Measurements from ENCODE around the gene PRPH.
"Not testable (repeated sequence)": the region's sequence is repeated elsewhere in the genome, so short reads cannot be mapped to it uniquely, and the experiment has no call there.

The PRPH gene

DNA sequence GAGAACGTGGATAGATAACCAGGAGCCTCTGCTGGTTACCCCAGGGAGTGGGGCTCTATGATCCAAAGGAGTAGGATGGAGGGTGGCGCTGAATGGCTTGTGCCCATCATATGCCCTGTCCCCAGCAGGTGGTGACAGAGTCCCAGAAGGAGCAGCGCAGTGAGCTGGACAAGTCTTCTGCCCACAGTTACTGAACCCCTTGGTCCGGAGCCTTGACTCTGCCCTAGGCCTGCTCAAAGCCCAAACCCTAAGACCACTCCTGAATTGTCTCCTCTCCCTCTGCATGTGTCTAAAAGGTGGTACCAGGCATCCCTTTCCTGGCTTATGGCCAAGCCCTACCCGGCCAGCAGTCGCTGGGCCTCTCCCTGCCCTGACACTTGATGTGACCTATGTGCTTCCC, 3.2 kb downstream of the PRPH start:
- TF ChIP-seq, protein P1, sequence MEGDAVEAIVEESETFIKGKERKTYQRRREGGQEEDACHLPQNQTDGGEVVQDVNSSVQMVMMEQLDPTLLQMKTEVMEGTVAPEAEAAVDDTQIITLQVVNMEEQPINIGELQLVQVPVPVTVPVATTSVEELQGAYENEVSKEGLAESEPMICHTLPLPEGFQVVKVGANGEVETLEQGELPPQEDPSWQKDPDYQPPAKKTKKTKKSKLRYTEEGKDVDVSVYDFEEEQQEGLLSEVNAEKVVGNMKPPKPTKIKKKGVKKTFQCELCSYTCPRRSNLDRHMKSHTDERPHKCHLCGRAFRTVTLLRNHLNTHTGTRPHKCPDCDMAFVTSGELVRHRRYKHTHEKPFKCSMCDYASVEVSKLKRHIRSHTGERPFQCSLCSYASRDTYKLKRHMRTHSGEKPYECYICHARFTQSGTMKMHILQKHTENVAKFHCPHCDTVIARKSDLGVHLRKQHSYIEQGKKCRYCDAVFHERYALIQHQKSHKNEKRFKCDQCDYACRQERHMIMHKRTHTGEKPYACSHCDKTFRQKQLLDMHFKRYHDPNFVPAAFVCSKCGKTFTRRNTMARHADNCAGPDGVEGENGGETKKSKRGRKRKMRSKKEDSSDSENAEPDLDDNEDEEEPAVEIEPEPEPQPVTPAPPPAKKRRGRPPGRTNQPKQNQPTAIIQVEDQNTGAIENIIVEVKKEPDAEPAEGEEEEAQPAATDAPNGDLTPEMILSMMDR (IDR thresholded peaks at IDR 0.05; ENCODE audit: extremely low read depth, missing control alignments) = no peak
- DNase-seq (ENCODE audit: low spot score) = peak; percentile 26

DNA sequence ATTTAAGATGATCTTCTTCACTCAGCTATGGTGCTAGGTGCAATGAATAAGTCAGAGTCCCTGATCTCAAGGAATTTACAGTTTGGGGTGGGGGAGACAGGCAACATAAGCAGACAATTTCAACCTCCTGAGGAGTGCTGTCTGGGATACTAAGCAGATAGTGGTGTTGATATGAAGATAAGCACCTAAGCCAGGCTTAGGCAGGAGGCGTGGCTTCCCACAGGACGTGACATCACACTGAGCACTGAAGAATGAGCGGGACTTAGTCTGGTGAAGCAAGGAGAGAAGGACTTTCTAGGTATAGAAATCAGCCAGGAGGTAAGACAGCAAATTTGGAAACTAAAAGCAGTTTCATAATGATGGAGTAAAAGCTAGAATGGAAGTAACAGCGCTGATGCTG, 6.8 kb downstream of the PRPH start:
- peak; percentile 19 for DNase-seq (ENCODE audit: low spot score)
- TF ChIP-seq, protein P1 (IDR thresholded peaks at IDR 0.05; ENCODE audit: extremely low read depth, missing control alignments) = no peak

DNA sequence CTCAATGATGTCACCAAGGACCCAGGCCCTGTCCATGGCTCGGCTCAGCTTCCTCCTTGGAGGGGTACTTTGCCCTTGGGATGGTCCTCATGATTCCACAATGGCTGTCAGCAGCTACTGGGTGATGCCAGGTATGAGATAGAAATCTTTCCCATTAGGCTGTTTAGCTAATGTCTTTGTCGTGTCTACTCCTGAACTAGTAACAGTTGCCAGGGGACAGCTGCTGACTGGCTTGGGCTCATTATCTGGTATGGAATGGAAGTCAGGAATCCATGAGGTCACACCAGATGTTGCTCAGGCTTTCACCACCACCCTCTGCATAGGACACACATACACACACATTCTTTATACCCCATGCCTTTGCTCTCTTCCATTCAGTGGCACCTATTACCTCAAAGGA, 9.2 kb downstream of the PRPH start:
- DNase-seq (ENCODE audit: low spot score) = no peak
- TF ChIP-seq, protein P1 (IDR thresholded peaks at IDR 0.05; ENCODE audit: extremely low read depth, missing control alignments) = no peak

DNA sequence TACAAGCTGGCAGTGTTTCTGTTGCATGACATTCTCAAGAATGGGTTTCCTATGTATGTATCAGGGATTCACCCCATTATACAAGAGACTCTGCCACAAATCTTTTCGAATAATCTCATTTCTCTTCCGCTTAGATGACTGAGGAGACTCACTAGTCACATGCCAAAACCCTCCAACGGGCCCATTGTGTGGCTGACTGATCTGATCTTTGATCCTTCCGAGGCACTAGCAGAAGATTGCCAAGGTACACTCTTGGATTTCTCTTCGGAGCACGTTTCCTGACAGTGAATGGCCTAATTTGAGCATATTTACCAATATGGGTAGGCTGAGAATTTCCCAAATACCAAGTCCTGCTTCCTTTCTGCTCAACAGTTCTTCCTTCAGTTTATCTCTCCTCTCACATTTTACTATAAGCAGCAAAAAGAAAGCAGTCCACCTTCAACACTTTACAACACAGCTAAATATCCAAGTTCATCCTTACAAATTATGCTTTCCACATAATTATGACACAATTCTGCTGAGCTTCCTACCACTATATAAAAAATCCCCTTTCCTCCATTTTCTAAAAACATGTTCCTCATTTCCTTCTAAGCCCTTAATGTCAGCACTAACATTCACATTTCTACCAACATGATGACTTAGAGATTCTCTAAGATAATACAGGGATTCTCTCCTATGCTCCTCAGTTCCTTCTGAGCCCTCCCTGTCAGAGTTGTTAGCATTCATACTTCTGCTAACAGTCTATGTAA, 11.0 kb downstream of the PRPH start:
- no peak for DNase-seq (ENCODE audit: low spot score)
- TF ChIP-seq, protein P1 (IDR thresholded peaks at IDR 0.05; ENCODE audit: extremely low read depth, missing control alignments) = no peak

DNA sequence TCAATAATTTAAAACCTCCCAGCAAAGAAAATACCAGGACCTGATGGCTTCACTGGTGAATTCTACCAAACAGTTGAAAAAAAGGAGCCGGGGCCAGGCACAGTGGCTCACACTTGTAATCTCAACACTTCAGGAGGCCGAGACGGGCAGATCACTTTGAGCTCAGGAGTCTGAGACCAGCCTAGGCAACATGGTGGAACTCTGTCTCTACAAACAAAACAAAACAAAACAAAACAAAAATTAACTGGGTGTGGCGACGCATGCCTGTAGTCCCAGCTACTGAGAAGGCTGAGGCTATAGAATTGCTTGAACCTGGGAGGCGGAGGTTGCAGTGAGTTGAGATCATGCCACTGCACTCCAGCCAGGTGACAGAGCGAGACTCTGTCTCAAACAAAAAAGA, 14.4 kb downstream of the PRPH start:
- DNase-seq (ENCODE audit: low spot score) = no peak
- TF ChIP-seq, protein P1 (IDR thresholded peaks at IDR 0.05; ENCODE audit: extremely low read depth, missing control alignments) = no peak

DNA sequence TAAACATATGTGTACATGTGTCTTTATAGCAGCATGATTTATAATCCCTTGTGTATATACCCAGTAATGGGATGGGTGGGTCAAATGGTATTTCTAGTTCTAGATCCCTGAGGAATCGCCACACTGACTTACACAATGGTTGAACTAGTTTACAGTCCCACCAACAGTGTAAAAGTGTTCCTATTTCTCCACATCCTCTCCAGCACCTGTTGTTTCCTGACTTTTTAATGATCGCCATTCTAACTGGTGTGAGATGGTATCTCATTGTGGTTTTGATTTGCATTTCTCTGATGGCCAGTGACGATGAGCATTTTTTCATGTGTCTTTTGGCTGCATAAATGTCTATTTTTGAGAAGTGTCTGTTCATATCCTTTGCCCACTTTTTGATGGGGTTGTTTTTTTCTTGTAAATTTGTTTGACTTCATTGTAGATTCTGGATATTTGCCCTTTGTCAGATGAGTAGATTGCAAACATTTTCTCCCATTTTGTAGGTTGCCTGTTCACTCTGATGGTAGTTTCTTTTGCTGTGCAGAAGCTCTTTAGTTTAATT, 15.6 kb downstream of the PRPH start:
- not testable (repeated sequence) for DNase-seq (ENCODE audit: low spot score)

DNA sequence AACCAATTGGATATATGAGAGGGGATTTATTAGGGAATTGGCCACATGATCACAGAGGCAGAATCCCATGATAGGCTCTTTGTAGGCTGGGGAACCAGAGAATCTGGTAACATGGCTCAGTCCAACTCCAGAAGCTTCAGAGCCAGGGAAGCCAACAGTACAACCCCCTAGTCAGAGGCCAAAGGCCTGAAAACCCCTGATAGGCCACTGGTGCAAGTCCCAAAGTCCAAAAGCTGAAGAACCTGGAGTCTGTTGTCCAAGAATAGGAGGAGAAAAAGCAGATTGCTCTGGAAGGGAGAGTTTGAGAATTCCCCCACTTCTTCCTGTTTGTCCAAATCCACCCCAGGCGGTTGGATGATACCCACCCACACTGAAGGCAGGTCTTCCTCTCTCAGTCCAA, 19.9 kb downstream of the PRPH start:
- DNase-seq (ENCODE audit: low spot score) = no peak
- TF ChIP-seq, protein P1 (IDR thresholded peaks at IDR 0.05; ENCODE audit: extremely low read depth, missing control alignments) = no peak

DNA sequence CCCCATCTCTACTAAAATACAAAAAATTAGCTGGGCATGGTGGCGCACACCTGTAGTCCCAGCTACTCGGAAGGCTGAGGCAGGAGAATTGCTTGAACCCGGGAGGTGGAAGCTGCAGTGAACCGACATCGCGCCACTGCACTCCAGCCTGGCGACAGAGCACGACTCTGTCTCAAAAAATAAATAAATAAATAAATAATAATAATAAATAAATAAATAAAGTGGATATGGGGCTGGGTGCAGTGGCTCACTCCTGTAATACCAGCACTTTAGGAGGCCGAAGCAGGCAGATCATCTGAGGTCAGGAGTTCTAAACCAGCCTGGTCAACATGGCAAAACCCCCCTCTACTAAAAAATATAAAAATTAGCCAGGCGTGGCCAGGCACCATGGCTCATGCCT, 22.2 kb downstream of the PRPH start:
- DNase-seq (ENCODE audit: low spot score) = not testable (repeated sequence)

DNA sequence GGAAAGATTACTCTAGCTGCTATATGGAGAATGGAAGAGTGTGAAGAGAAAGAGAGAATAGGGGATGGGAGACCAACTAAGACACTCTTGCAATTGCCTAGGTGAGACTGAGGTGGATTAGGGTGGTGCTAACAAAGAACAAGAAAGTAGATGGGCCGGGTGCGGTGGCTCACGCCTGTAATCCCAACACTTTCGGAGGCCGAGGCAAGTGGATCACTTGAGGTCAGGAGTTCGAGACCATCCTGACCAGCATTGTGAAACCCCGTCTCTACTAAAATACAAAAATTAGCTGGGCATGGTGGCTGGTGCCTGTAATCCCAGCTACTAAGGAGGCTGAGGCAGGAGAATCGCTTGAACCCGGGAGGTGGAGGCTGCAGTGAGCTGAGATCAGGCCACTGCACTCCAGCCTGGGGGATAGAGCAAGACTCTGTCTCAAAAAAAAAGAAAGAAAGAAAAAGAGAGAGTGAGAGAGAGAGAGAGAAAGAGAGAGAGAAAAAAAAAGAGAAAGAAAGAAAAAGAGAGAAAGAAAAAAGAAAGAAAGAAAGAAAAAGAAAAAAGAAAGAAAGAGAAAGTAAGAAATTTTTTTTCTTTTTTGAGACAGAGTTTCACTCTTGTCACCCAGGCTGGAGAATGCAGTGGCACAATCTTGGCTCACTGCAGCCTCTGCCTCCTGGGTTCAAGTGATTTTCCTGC, 25.6 kb downstream of the PRPH start:
- DNase-seq (ENCODE audit: low spot score) = not testable (repeated sequence)

All from GM20000 (cell line).